Renal pelvis (tissue), 4 donors: ENCODE measurements around the gene CLNS1A. TPM values are rescaled to one million over a fixed set of nuclear protein-coding genes. Genes with fewer than 3 reads are reported as not detected.

Experiments
- DNase-seq: peaks from one replicate; pipeline ENCODE4 v3.0.0-alpha.2; 2013
- polyA plus RNA-seq, 3 donors: library from polyadenylated mRNA; unstranded; fragments of 120-200 nt; gene quantifications; one replicate each; pipeline ENCODE4 v1.2.1, GENCODE V29; 2013; ENCODE audit not compliant: insufficient read length in 3 of 3

The CLNS1A gene
- polyA plus RNA-seq, 3 donors = 177 to 226 (median 180) TPM

DNA sequence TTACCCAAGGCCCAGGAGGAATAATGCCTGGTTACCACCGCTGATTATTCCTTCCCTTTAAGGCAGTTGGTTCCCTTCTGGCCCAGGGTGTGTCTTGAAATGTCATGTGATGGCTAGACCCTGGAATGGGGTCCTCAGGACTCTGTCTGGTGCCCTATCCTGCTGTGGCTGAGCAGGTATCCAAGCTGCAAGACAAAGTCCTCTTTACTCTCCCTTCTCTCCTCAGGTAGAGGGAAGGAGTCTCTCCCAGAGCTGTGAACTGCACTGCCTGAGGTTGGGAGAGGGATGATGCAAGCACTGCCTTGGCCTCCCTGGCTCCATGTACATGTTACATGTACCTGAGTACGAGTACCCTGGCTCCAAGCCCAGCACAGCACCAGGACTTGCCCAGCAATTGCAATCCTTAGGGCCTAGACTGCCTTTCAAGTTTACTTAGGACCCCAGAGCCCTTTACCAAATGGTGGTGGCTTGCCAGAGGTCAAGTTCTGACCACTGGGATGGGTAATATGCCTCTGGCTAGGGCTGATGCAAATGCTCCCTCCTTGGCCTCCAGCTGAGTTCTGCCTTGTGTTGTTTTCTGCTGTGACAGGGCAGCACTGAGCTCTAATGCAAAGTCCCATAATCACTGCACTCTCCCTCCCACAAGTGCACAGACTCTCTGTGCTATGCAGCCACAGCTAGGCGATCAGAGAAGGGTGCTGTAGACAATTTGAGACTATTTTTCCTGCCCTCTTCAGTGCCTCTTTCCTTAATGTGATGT lies 68.5 kb downstream of the CLNS1A start:
- no peak for DNase-seq

DNA sequence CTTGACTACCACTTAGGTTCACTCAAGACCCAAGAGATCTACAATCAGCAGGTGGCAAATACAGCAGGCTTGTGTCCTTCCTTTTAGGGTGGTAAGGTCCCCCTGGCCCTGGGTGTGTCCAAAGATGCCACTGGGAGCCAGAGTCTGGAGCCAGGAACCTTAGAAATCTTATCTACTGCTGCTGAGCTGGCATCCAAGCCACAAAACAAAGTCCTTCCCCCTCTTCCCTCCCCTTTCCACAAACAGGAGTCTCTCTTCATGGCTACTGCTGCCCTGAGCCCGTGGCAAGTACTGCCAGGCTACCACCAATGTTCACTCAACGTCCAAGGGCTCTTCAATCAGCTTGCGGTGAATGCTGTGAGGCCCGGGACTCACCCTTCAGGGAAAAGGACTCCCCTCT lies 69.3 kb downstream of the CLNS1A start:
- no peak for DNase-seq

Other genes starting within 250 kb of the CLNS1A start
- gene PAK1, start 163.7 kb downstream of the CLNS1A start, polyA plus RNA-seq = 10 to 100 TPM; 81.5 to 98.1 (median 96.6) TPM
- 1 to 10 TPM; 4.4 to 6.0 (median 5.3) TPM for gene AQP11, start 47.8 kb downstream of the CLNS1A start, polyA plus RNA-seq
- gene RSF1, start 182.9 kb upstream of the CLNS1A start, polyA plus RNA-seq = 10 to 100 TPM; 64.5 to 67.7 (median 65.2) TPM
- gene AAMDC, start 183.3 kb upstream of the CLNS1A start, polyA plus RNA-seq = 10 to 100 TPM; 47.1 to 54.6 (median 47.9) TPM